ENCODE data around the gene PHLDB2. TPM values are rescaled to one million over a fixed set of nuclear protein-coding genes. Genes with fewer than 3 reads are reported as not detected.

The PHLDB2 gene
- total and polyA plus RNA-seq, 2 of the 8 experiments (the other 6 are each of a cell fraction or from before 2014, with no cell fraction given): 5.8 to 22.6 TPM

GRCh38 chr3:111857474-111857873, 1.6 kb upstream of the PHLDB2 start (continued):
- TF ChIP-seq GABPA (IDR thresholded peaks at IDR 0.05; ENCODE audit: borderline replicate concordance, insufficient read depth, low read length): no peak

Measured in H1 (cell line).